CD4-positive, alpha-beta T cell treated with Interferon alpha-2 for 1 hour (primary cell): ENCODE data around the gene IL17B.

ENCODE experiments used
- DNase-seq, 2 donors: peaks; one replicate each; pipeline ENCODE4 v3.0.0-alpha.2; 2020 to 2022

Gene IL17B

DNA sequence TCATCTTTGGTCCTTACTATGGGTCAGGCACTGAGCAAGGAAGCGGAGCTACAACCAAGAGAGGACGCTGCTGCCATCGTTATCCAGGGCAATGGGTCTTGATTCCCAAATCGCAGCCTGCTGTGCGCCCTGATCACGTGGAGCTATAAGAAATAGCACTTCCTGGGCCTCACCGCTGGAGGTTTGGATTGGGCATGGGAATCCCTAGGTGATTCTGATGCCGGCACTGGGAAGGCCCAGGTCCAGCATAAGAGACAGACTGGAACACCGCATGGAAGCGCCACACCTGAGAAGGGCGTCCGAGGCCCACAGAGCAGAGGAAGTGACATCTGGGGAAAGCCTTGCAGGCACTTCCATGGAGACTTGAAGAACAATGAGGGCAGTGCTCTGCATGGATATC, 3.0 kb downstream of the IL17B start:
- DNase-seq: no peak

DNA sequence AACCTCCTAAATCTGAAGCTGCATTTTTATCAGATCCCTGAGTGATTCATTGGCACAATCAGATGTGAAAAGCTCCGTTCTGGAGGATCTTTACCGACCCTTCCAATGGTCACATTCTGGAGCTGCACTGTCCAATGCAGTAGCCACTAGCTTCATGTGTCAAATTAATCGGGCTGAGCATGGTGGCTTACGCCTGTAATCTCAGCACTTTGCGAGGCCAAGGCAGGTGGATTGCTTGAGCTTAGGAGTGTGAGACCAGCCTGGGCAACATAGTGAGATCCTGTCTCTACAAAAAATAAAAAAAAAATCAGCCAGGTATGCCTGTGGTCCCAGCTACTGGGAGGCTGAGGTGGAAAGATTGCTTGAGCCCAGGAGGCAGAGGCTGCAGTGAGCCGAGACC, 3.7 kb downstream of the IL17B start:
- DNase-seq: no peak

DNA sequence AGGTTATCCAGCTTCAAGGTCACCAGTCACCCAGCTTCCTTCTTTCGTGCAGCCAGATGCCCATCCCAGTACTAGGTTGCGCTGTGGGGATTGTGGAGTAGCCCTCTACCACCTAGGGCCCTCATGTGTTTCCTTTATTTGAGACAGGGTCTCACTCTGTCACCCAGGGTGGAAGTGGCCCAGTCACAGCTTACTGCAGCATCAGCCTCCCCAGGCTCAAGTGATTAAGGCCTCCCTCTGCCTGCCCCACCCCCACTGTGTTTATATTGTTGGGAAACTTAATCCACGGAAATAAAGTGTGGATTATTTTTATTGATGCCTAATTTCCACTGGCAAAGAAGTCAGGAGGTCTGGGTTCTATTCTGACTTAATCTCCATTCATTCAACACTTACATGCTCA, 4.3 kb downstream of the IL17B start:
- DNase-seq: no peak

DNA sequence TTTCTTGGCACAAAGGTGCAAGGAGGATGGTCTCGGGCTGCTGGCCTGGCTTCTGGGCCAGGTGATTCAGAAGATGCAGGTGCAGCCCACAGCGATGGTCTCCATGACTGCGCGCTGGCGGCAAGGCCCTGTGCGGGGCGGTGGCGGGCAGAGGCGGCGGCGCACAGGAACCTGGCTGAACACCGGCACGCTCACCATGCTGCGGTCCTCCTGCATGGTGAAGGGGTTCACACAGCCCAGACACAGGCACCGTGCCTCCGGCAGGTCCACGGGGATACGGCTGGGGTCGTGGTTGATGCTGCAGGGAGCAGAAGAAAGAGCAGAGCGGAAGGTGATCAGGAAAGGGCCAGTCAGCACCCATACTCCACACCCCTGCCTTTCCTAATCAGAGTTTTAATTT, 4.8 kb downstream of the IL17B start:
- no peak for DNase-seq

DNA sequence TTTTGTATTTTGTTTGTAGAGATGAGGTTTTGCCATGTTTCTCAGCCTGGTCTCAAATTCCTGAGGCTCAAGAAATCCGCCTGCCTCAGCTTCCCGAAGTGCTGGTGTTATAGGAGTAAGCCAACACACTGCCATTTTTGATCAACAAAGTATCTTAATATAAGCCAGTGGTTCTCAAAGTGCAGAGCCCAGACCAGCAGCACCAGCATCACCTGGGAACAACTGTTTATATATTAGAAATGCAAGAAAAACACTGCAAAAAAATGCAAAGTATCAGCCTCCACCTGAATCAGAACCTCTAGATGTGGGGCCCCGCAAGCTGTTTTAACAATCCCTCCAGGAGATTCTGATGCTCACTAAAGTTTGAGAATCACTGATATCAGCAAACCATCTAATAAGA, 6.2 kb downstream of the IL17B start:
- no peak for DNase-seq

DNA sequence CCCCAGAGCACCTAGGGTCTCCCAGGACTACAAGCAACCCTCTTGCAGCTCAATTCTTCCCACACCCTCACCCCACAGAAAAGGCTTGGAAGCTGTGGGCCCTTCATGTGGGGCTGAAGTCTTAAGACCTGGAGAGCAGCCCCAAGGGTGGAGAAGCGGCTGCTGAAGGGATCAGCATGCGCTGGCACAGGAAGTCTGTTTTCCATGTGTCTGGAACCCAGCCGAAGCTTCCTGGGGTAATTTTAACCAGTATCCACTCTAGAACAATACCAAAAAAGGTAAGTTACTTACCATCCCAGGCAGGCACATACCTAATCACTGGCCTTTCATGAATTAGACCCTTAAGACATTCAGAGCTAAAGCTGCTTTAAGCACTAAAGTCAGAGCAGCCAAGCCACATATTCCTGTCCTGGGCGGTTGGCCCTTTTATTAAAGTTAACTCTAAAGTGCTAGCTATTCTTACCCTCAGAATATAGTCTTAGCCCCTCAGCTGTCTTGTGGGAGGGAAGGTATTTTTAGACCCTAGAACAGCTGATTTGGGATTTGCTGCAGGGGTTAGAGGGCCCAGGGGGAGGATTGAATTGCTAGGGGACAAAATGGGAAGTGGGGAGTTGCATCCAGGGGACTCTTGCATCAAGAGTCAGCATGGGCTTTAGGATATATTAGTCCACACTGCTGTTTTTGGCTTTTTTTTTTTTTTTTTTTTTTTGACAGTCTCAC, 6.9 kb downstream of the IL17B start:
- no peak for DNase-seq

DNA sequence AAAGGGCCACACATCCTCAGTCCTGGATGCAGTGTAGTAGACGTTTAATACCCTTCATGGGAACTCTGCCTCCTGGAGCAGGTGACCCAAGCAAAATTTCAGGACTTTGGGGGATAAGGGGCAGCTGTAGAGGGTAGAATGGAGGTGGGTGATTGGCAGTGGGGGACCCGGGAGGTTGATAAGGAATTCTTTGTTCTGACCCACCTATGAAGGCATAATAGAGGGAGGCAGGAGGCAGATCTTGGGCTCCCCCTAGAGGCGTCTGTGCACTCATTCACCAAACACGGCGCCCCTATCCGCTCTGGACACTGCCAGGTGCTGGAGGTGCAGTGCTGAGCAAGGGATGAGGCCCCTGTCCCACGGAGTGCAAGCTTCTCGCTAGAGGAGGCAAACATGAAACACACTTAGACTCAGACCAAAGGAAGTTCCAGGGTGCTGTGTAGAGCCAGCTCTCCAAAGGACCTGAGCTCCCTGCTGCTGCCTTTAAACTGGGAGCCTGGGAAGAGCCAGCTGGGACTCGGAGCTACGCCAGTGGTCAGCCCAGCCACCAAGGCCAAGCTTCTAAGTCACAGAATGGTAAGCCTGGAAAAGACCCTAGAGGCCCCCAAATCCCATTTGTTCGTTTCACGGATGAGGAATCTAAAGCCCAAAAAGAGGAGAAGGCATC, 7.7 kb downstream of the IL17B start:
- DNase-seq: peak; percentile 63 to 76

DNA sequence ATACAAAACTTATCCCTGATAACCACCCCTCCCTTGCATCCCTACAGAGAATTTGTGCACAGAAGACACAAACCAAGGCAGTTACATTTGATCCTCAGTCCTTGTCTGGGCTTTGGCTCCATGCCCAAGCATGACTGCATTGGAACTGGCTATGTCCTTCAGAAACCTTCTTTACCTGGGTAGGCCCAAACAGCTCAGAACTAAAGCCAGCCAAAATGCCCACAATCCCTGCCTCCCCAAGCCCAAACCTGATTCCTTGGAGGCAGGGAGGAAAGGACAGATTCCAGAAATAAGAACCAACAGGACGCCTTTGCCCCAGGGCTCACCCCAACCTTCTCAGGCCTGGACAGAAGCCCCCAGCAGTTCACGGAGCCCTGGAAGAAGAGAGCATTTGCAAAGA, 8.2 kb downstream of the IL17B start:
- no peak for DNase-seq

DNA sequence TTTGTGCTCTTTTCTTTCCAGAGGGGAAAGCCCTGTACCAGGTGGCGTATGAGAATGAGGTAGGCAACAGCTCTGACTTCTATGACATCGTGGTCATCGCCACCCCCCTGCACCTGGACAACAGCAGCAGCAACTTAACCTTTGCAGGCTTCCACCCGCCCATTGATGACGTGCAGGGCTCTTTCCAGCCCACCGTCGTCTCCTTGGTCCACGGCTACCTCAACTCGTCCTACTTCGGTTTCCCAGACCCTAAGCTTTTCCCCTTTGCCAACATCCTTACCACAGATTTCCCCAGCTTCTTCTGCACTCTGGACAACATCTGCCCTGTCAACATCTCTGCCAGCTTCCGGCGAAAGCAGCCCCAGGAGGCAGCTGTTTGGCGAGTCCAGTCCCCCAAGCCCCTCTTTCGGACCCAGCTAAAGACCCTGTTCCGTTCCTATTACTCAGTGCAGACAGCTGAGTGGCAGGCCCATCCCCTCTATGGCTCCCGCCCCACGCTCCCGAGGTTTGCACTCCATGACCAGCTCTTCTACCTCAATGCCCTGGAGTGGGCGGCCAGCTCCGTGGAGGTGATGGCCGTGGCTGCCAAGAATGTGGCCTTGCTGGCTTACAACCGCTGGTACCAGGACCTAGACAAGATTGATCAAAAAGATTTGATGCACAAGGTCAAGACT, 11.0 kb downstream of the IL17B start:
- DNase-seq: no peak

DNA sequence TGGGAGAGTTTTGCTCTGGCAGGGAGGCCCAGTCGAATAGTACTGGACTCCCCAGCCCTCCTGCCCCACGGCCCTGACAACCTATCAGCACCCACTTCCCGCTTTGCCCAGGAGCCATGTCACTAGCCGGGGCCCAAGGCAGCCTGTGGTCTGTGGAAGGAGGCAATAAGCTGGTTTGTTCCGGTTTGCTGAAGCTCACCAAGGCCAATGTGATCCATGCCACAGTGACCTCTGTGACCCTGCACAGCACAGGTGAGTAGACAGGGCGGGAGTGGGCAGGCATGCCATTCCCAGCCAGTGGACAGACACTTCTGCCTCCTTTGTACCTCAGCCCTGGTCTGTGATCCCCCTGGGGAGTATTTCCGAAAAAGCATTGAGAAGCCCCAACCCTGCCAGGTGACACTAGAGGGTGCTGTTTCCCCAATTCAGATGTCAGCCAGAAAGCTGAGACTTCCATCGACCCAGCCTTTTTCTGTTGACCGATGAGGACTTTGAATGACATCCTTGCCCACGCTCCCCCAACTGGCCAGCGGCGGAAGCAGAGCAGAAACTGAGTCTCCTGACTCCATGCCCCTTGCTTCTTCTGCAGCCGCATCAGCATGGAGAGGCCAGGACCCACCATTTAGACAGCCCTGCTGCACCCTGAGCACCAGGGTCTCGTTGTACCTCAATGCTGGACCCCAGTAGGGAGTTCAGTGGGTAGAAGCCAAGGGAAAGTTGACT, 11.7 kb downstream of the IL17B start:
- DNase-seq: peak; percentile 48 to 62

DNA sequence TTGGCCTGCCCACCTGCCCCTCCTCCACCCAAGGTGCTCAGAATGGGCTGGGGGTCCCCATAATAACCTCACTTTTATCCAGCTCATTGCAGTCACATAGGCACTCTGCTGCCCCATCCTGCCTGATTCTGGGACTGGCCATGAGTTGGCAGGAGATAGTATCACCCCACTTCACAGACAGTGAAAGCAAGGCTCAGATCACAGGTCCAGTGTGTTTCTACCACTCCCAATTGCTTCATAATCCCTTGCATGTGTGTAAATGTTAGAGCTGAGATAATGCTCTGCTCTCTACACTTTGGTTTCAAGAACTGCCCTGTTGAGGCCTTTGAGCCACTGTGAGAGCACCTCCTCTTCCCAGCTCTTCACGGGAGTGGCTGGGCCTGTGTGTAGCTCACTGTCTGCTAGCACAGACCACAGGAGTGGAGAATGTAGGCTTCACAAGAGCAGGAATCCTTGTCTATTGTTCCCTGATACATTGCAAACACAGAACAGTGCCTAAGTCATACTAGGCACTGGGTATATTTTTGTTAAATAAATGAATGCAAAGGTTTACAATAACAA, 12.8 kb downstream of the IL17B start:
- DNase-seq: no peak

DNA sequence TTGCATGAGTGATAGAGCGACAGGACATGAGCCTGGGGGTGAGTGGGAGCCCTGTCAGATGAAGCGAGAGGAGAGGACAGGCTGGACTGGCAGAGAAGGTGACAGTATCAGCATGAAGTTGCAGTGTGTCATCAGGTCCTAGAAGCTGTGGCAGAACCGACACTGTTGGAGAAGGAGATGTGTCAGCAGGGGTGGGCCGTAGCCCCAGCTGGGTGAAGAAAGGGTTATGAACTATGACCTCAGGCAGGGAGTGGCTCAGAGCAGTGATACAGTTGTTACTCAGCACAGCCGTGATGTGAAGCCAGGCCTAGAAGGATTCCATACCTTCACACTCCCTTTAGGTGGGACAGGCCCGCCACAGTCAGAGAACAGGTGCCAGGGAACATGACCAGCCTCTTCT, 13.7 kb downstream of the IL17B start:
- no peak for DNase-seq

DNA sequence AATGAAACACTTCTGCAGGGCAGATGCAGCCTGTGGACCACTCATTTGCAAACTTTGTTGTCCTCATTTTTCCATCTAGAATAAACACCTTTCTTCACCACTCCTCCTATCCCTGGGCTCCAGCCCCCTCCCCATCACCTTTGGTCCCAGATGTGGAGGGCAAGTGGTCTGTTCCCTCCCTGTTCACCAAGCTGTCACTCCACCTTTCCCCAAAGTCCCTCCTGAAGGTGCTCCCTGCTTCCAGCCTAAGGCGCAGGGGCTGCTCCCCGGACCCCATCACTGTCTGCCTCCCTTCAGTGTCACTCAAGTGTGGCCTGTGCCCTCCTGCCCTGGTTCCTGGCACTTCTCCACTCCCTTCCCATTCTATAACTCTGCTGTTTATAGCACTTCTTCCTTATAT, 14.4 kb downstream of the IL17B start:
- no peak for DNase-seq

DNA sequence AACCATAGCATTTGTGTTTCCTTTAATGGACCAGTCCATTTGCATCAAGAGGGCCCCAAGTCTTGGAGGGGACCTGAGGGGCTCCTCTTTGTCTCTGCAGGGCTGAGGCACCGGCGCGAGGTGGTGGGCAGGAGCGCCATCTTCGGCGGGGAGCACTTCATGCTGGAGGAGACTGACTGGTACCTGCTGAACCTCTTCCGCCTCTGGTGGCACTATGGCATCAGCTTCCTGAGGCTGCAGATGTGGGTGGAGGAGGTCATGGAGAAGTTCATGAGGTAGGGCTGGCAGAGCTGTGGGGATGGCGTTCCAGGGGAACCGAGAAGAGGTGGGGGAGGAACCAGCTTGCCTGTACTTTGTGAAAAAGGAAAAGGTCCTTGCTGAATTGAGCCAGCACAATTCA, 15.2 kb downstream of the IL17B start:
- DNase-seq: no peak

DNA sequence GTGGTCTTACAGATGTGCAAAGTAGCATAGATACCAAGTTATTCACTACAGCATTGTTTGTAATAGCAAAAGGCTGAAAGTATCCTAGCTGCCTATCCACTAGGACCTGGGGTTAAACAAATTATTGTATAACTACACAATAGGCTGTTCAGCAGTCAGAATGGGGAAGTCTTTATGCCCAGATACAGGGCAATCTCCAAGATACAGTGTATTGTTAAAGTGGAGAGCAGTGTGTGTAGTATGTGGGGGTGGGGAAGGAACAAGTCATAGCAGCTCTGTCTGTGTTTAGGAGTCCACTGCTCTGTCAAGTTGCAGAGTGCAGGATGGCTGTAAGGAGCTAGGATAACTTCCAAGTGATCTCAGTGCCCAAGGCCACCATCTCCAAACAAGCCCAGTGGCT, 15.7 kb downstream of the IL17B start:
- DNase-seq: no peak

DNA sequence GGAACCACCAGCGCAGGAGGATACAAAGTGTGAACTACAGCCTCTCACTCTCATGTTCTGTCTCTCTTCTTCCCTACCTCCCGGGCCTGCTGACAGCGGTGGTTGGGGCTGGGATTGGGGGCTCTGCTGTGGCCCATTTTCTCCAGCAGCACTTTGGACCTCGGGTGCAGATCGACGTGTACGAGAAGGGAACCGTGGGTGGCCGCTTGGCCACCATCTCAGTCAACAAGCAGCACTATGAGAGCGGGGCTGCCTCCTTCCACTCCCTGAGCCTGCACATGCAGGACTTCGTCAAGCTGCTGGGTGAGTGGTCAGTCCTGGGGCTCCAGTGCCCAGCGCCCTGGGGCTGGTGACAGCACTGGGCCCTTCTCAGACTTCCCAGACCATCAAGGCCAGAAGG, 16.6 kb downstream of the IL17B start:
- DNase-seq: no peak

DNA sequence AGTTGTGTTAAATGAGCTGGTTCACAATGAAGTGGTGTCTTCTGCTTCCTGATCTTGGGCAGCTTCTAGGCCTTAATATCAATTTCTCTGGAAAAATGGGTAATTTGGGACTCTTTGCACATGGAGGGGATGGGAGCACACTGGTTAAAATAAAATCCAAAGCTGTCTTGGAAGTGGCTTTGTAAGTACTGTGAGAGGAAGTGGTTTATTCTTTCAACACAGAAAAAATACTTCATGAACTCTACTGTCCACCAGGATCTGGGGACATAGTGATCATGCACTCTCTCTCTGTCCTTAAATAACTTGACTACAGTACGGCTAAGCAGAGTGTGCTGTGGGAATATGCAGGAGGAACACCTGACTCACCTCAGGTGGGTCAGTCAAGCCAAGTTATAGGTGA, 18.8 kb downstream of the IL17B start:
- no peak for DNase-seq

DNA sequence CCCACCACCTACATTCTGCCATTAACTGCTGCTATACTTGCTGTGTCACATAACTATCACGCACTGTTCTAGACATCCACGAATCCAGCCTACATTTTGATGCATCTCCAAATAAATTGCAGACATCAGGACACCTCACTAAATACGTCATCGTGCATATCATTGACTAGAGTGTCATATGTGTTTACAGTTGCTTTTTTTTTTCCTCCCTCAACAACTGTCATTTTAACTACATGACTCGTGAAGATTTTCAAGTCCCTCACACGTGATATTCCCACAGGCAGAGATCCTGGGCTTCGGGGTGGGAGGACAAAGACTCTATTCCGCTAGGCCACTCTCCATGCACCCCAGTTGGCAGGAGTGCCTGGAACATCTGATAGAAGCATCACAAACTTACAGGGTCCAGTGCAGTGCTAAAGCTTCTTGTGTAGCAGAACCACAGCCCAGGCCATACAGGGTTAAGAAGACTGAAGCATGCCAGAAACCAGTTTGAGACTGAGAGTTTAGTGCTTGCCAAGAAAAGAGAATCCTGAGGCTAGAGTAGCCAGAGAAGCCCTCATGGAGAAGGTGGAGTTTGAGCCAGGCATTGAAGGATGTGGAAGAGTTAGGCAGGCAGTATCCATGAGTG, 20.1 kb downstream of the IL17B start:
- no peak for DNase-seq

DNA sequence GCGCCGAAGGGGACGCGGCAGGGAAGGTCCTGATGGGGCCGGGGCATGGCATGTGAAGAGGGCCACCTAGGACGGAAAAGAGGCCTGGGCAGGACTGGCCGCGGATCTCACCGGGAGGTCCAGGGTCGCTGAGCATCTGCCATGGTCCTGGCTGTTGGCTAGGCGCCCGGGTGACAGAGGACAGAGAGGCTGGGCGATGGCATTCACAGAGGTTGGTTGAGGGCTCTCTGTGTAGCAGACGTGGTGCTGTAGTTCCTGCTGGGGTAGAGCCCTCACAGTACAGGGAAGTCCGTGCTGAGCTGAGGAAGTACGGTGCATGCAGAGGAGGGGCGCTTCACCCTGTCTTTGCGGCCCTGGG, 20.8 kb downstream of the IL17B start:
- peak; percentile 20 to 54 for DNase-seq

DNA sequence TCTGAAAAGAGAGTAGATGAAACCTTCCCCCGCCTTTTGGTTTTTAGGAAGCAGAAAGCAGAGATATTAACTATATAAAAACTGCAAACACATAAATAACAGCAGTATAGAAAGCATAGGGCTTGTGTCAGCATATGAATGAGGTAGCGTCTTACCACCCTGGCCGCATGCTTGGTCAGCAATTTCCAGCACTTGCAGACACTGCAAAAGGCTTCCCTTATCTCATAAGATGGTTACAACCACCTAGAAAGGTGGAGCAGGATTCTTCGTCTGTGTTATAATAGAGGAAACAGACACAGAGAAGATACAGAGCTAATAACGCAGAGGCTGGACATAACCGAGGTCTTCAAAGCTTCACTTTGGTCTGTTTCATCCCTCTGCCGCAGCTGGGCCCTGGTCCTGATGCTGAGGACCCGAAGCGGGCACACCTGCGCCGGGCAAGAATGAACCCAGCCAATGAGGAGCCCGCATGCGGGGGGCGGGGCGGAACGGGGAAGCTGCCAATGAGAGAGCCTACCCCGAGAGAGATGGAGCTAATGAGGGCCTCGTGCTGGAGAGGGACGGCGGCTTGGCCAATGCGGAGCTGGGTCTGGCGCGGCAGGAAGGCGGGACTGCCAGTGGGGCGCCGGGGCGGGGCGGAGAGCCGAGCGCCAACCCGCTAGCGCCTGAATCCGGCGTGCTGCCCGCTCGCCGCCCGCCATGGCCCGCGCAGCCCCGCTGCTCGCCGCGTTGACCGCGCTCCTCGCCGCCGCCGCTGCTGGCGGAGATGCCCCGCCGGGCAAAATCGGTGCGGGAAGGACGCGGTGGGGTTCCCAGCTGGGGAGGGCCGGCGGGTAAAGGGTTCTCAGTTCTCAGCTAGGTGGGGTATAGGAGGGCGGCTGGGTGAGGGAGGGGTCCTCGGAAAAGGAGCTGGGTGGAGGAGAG, 21.5 kb downstream of the IL17B start, which contains the start of gene PCYOX1L:
Gene PCYOX1L, plus strand, starts transcription at position 677 of the 924 bp plus-strand sequence. Its CDS starts 23 bp downstream, at position 700.
- DNase-seq: peak; percentile 92 to 97

DNA sequence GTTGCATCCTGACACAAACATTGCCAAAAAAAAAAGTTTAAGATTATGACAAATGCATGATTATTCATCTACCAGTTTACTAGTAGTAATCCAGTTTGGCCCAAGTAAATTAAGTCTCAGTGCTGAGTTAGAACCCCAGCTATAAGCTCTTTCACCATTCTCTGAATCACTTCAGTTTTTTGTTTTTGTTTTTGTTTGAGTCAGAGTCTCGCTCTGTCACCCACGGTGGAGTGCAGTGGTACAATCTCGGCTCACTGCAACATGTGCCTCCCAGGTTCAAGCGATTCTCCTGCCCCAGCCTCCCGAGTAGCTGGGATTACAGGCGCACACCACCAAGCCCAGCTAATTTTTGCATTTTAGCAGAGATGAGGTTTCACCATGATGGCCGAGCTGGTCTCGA, 22.7 kb downstream of the IL17B start:
- no peak for DNase-seq

DNA sequence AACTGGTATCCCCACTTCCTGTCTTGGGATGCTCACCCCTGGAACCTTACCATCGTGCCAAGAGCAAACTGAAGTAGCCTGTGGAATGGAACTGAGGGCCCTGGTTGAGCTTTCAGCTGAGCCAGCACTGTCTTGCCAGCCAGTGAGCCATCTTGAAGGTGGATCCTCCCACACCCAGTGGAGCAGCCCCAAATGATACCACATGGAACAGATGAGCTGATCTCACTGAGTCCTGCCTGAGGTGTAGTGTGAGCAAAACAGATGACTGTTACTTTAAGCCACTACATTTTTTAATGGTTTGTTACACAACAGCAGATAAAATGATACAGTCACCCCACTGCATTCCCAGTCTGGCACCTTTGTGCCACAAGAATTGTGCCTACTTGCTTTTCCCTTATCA, 23.4 kb downstream of the IL17B start:
- no peak for DNase-seq
